Stimulated activated CD4-positive, alpha-beta T cell treated with anti-CD3 and anti-CD28 coated beads, Interleukin-4, amount 100 ng/mL, for 4 hours (primary cell): ENCODE results near the gene CADM1.
"Not testable (repeated sequence)": the region's sequence is repeated elsewhere in the genome, so short reads cannot be mapped to it uniquely, and the experiment has no call there.

ENCODE experiments used
- DNase-seq, 2 experiments: peaks; one replicate each; pipeline ENCODE4 v3.0.0-alpha.2; 2020

CADM1 gene

DNA sequence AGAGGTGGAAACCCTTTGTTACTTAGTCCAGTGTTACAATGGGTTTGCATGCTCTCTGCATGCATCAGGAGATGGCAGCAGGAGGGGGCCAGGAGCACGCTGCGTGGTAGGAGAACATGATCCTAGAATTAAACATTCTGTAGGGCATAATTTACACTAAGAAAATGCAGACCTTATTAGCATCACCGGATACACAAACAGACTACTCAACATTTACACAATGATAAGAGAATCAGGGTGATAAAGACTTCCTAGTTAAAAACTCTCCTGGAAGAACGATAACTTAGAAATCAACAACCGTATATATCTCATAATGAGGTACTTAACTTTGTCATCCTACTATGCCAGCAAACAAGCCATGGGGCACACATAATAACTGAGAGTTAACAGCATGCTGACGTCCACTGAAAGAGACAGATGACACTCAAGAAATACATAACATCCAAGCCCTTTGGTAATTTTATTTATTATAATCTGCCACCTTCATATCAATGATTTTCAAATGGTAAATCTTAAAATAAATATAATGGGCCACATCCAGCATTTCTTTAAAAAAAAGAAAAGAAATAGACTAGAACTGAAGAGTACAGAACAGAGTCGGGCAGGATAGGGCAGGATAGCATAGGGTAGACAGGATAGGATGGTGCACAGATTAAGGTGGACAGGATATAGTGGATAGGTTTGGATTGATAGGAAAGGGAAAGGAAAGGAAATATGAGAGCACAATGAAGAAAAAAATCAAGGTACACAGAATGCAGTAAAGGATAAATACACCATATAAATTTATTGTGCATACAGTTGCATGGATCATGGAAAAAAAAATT lies 27.5 kb downstream of the CADM1 start:
- DNase-seq = no peak

- no peak for DNase-seq
These were observed 28.7 kb downstream of the CADM1 start for GRCh38 chr11:115475564-115475963.

GRCh38 chr11:115474306-115474705 lies 29.9 kb downstream of the CADM1 start:
- not testable (repeated sequence) for DNase-seq

DNA sequence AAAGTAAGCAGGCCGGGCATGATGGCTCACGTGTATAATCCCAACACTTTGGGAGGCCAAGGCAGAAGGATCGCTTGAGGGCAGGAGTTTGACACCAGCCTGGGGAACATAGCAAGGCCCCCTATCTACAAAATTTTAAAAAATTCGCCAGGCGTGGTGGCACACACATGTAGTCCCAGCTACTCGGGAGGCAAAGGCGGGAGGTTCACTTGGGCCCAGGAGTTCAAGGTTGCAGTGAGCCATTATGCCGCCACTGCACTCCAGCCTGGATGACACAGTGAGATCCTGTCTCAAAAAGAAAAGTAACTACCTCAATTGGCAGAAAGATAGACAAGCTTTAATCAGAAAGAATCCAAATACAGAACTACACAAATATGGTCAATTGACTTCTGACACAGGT lies 31.0 kb downstream of the CADM1 start:
- DNase-seq = no peak

DNA sequence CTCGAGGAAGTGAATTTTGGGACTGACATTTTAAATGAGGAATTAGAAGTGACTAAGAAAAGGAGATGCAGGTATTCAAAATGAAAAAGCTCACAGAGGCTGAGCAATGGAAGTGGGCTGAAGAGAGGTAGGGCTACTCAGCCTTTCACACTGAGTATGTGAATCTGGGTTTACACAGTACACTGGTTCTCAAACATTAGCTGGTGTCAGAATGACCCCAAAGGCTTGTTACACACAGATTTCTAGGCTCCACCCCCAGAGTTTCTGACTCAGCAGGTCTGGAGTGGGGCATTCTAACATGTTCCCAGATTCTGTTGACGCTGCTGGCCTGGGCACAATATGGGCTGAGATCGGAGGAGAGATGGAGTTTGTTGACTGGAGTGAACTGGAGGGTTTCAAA lies 32.8 kb downstream of the CADM1 start:
- no peak for DNase-seq

DNA sequence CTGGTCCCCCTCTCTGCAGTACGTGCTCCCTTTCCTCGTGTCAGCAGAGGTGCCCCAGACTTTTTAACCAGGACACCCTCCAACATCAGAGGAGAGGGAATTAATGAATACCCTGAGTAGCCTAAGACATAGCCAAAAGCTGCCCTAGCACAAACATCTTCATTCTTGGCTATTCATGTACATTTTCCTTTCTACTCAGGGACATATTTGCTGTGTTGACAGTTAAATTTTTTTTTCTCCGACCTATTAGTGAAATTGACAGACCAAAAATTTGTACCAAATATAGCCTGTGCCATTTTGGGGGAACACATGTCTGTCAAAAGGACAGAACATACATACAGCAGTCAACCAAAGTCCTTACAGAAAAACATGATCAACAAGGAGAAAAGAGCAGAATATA lies 33.3 kb downstream of the CADM1 start:
- no peak for DNase-seq

- DNase-seq = no peak
These were observed 34.9 kb downstream of the CADM1 start for GRCh38 chr11:115469361-115469760.

- no peak for DNase-seq
These were observed 38.1 kb downstream of the CADM1 start for GRCh38 chr11:115466122-115466521.

DNA sequence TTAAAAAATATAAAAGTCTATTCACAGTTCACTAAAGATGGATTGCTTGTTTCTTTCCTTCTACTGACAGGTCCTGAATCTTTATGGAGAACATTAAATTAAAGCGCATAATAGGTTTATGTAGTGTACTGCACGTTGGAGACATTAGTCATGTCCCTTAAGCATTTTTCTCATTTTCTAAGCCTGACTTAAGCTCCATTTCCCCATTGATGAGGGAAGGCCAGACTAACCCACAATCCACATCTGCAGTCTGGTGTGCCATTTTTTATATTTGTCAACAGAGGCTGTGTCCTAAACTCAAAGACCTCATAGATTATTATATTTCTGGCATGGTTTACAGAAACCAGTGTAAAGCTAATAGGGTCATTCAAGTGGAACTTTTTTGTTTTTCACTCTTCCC lies 39.9 kb downstream of the CADM1 start:
- no peak for DNase-seq

DNA sequence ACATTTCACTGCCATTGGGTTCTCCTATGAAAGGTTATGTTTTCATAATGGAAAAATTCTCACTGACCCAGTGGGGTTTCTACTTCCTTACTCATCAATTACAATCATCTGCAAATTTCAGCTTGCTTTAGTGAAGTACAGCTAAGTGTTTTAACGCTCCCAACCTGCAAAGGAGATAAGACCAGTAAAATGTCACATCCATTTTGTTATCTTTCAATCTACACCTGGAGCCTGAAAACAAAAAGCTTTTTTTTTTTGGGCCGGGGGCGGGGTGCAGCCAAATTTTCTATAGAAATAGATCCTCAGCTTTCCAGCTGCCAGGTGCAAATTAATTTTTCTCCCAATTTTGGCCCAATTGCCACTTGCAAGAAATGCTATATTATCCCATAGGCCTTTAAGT lies 40.6 kb downstream of the CADM1 start:
- no peak for DNase-seq

DNA sequence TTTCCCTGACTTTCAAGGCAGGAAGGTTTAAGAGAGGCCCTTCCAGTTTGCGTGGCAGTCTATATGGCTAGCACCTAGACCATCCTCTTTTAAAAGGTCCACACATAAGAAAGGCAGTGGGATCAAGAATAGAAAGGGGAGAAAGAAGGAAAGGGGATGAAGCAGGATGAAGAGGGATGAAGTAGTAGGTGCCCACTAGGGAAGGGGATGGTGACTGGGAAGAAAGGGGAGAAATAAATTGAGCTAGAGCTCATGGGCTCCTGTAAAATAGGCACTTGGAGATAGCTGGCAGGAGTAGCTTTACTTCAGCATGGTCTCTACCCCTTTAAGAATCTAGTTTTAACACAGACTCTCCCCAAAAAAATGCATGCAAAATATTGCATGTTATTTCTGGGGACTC lies 41.5 kb downstream of the CADM1 start:
- no peak for DNase-seq

- DNase-seq = no peak
These were observed 42.1 kb downstream of the CADM1 start for GRCh38 chr11:115462004-115462541.

- no peak for DNase-seq
These were observed 43.7 kb downstream of the CADM1 start for GRCh38 chr11:115460512-115460911.

DNA sequence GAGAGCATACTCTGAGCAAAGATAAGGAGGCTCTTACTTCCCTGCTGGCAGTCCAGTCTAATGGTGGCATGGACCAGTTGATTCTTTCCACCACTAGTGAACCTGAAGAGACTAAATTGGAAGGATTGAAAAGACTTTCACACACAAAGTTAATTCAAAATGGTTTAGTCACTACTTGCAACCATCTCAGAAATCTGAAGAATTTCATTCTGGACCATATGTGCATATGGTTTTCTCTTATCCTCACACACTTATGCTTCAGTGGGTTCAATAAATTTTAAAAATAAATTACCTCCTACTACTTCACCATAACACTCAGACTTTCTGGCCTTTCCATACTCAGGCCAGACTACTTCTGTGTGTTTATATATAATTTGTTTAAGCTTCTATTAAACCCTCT lies 44.7 kb downstream of the CADM1 start:
- DNase-seq = no peak

DNA sequence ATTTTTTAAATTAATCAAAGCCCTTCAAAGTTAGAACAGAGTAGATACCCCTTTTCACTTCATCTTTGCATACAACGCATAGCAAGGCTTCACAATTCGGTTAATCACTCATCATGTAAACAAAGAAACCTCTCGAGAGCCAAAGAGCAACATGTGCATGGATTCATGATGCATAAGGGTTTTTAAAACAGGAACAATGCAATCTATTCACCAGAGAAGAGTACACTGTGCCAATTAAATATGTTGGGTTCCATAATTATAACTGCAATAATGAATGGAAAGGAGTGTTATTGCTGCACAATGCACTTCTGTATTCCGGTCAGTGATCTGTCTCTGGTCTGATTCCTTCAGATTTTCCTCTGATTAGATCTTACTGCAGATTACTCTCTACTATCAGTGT lies 45.3 kb downstream of the CADM1 start:
- no peak for DNase-seq

- no peak for DNase-seq
These were observed 48.2 kb downstream of the CADM1 start for GRCh38 chr11:115456019-115456418.

DNA sequence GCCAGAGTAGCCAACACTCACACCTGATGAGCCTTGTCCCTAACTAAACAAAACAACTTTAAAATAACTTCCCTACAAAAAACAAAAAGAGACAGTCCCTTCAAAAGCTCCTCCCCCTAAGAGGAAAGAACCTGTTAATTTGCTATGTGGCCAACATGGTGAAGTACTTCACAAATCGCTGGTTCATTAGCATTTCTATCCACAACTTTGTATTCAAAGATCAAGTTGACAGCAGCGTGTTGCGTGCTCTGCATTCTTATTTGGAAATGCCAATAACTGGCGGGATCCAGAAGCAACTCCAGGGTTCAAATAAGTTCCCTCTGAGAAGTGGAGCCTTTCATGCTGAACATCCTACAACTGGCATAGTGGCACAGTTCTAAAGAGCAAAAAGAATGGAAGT lies 48.6 kb downstream of the CADM1 start:
- DNase-seq = no peak

DNA sequence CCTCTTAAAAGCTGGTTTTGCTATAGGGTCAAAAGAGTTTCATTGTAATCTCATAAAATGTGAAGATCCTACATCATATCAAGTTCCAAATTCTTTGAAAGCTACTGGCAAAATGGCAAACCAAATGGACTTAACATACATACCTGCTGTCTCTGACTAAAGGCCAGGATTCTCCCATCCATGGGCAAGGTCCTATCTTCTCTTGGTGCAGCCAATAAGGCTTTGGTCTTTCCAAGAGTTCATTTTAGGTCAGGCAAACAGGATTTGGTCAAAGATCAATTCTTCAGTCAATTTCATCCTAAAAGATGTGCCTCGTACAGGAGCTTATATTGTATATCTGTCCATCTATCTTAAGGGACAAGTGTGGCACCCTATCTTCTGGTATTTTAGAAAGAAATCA lies 49.7 kb downstream of the CADM1 start:
- DNase-seq = no peak

GRCh38 chr11:115453693-115454490 lies 50.3 kb downstream of the CADM1 start:
- no peak for DNase-seq

DNA sequence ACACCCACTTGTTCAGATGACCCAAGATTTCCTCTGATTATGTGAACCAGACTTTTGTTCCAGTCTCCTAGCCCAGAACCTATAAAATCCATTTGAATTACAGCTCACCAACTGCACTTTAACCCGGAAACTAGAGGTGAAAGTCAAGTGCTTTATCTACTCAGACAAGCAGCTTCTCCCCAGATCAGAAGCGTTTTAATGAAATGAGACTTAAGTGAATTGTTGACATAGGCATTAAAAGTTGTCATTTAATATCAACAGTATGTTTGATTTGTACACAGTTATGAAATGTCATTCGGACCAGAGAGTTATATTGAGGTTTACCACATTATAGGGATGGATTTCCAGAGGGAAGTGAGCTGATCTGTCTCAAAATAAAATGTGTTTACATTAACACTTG lies 52.0 kb downstream of the CADM1 start:
- no peak for DNase-seq

GRCh38 chr11:115450519-115450918 lies 53.7 kb downstream of the CADM1 start:
- no peak for DNase-seq

DNA sequence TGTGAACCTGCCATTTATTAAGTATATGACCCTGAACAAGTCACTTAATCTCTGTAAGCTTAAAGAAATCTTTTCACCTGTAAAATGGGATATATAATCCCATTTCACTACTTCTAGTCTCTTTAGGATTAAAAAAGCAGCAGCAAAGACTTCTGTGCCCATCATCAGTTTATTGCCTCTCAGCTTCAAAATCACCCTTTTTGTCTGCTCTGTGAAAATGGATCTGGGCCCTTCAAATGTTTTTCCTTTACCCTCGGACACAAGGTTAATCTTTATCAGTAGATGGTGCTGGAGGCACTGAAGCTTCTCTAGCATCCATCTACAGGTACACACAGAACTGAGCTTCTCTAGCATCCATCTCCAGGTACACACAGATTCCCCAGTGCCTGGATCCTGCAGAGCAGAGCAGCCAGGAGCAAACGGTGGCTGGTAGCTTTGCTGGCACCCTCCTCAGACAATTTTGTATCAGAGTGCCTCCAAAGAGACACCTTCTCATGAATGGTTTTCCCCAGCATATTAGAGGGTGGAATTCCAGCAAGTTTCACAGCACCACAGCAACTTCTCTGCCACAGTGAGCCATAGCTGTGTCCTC lies 56.8 kb downstream of the CADM1 start:
- no peak for DNase-seq

- no peak for DNase-seq
These were observed 58.0 kb downstream of the CADM1 start for GRCh38 chr11:115446214-115446613.

GRCh38 chr11:115444542-115444941 lies 59.7 kb downstream of the CADM1 start:
- DNase-seq = no peak
